A549 (cell line): ENCODE measurements around the gene MYPOP.

Source experiments
- CEBPB ChIP-seq, 2 experiments: fragments of >200 bp in 1 of 2; sonication (Bioruptor Twin) in 1 of 2; formaldehyde crosslinking in 1 of 2; IDR thresholded peaks; 2 replicates each; pipeline ENCODE4 v1.6.1; 2012 to 2016
- CHD4 ChIP-seq: fragments of 200-600 bp; sonication (generic); IDR thresholded peaks from 2 replicates; pipeline ENCODE4 v1.6.1; 2016; ENCODE audit warnings: antibody characterized with exemption, mild to moderate bottlenecking, borderline replicate concordance
- EHMT2 ChIP-seq: fragments of 200-600 bp; sonication (generic); IDR thresholded peaks from 2 replicates; pipeline ENCODE4 v1.6.1; 2016; ENCODE audit warnings: antibody characterized with exemption, low read depth, mild to moderate bottlenecking, moderate library complexity
- EP300 ChIP-seq, 2 experiments: fragments of >200 bp; sonication (Bioruptor Twin); formaldehyde crosslinking; IDR thresholded peaks; 2 replicates in 1 of 2; 3 replicates in 1 of 2; pipeline ENCODE4 v1.6.1; 2016 to 2017
- HOXB13 ChIP-seq: fragments of 250-450 bp; sonication (Bioruptor Pico); IDR thresholded peaks from 2 replicates; pipeline ENCODE4 v1.5.0; 2020; ENCODE audit warnings: low read depth, mild to moderate bottlenecking, moderate library complexity
- MAX ChIP-seq: IDR thresholded peaks from 2 replicates; pipeline ENCODE4 v1.6.1; 2012
- POLR2A ChIP-seq: IDR thresholded peaks from 2 replicates; pipeline ENCODE4 v1.6.1; 2012; ENCODE audit warnings: mild to moderate bottlenecking, low read length
- POLR2AphosphoS2 ChIP-seq: conservative IDR thresholded peaks from 2 replicates; pipeline ENCODE4 v1.6.1; 2012; ENCODE audit warnings: low read length, improper control_type of control experiment, inconsistent platforms
- RAD21 ChIP-seq, 2 experiments: fragments of >200 bp in 1 of 2; sonication (Bioruptor Twin) in 1 of 2; formaldehyde crosslinking in 1 of 2; IDR thresholded peaks in 1 of 2; conservative IDR thresholded peaks in 1 of 2; 2 replicates in 1 of 2; 3 replicates in 1 of 2; pipeline ENCODE4 v1.6.1; 2012 to 2018; ENCODE audit warnings: inconsistent platforms in 1 of 2
- RCOR1 ChIP-seq: fragments of 150-350 bp; IDR thresholded peaks from 2 replicates; pipeline ENCODE4 v1.6.1; 2014; ENCODE audit warnings: antibody characterized with exemption, low read length, low read depth
- TP53 ChIP-seq: fragments of 250-450 bp; sonication (Bioruptor Pico); IDR thresholded peaks from 2 replicates; pipeline ENCODE4 v1.5.0; 2021; ENCODE audit warnings: mild to moderate bottlenecking, moderate library complexity
- TF ChIP-seq, protein P1 (sequence below): fragments of >200 bp; sonication (Bioruptor Twin); formaldehyde crosslinking; IDR thresholded peaks from 3 replicates; pipeline ENCODE4 v1.5.1; 2016
- TF ChIP-seq, protein P2 (sequence below): IDR thresholded peaks from 2 replicates; pipeline ENCODE4 v1.6.1; 2012
- TF ChIP-seq, protein P3 (sequence below): fragments of 200-600 bp; sonication (generic); IDR thresholded peaks from 2 replicates; pipeline ENCODE4 v1.6.1; 2016; ENCODE audit warnings: antibody characterized with exemption, mild to moderate bottlenecking, moderate library complexity

- TF ChIP-seq CEBPB (IDR thresholded peaks at IDR 0.05), result no peak
- TF ChIP-seq, protein P1, sequence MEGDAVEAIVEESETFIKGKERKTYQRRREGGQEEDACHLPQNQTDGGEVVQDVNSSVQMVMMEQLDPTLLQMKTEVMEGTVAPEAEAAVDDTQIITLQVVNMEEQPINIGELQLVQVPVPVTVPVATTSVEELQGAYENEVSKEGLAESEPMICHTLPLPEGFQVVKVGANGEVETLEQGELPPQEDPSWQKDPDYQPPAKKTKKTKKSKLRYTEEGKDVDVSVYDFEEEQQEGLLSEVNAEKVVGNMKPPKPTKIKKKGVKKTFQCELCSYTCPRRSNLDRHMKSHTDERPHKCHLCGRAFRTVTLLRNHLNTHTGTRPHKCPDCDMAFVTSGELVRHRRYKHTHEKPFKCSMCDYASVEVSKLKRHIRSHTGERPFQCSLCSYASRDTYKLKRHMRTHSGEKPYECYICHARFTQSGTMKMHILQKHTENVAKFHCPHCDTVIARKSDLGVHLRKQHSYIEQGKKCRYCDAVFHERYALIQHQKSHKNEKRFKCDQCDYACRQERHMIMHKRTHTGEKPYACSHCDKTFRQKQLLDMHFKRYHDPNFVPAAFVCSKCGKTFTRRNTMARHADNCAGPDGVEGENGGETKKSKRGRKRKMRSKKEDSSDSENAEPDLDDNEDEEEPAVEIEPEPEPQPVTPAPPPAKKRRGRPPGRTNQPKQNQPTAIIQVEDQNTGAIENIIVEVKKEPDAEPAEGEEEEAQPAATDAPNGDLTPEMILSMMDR, result no peak
- TF ChIP-seq, protein P2, sequence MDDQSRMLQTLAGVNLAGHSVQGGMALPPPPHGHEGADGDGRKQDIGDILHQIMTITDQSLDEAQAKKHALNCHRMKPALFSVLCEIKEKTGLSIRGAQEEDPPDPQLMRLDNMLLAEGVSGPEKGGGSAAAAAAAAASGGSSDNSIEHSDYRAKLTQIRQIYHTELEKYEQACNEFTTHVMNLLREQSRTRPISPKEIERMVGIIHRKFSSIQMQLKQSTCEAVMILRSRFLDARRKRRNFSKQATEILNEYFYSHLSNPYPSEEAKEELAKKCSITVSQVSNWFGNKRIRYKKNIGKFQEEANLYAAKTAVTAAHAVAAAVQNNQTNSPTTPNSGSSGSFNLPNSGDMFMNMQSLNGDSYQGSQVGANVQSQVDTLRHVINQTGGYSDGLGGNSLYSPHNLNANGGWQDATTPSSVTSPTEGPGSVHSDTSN, result no peak
- TF ChIP-seq RCOR1, result no peak
- no peak for TF ChIP-seq EP300 (IDR thresholded peaks at IDR 0.05)
- TF ChIP-seq POLR2A, result no peak
- TF ChIP-seq, protein P3, sequence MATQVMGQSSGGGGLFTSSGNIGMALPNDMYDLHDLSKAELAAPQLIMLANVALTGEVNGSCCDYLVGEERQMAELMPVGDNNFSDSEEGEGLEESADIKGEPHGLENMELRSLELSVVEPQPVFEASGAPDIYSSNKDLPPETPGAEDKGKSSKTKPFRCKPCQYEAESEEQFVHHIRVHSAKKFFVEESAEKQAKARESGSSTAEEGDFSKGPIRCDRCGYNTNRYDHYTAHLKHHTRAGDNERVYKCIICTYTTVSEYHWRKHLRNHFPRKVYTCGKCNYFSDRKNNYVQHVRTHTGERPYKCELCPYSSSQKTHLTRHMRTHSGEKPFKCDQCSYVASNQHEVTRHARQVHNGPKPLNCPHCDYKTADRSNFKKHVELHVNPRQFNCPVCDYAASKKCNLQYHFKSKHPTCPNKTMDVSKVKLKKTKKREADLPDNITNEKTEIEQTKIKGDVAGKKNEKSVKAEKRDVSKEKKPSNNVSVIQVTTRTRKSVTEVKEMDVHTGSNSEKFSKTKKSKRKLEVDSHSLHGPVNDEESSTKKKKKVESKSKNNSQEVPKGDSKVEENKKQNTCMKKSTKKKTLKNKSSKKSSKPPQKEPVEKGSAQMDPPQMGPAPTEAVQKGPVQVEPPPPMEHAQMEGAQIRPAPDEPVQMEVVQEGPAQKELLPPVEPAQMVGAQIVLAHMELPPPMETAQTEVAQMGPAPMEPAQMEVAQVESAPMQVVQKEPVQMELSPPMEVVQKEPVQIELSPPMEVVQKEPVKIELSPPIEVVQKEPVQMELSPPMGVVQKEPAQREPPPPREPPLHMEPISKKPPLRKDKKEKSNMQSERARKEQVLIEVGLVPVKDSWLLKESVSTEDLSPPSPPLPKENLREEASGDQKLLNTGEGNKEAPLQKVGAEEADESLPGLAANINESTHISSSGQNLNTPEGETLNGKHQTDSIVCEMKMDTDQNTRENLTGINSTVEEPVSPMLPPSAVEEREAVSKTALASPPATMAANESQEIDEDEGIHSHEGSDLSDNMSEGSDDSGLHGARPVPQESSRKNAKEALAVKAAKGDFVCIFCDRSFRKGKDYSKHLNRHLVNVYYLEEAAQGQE, result no peak
- no peak for TF ChIP-seq POLR2AphosphoS2
- TF ChIP-seq EHMT2, result no peak
- no peak for TF ChIP-seq MAX
- no peak for TF ChIP-seq HOXB13 (CRISPR knock-in tag)
- TF ChIP-seq CHD4, result no peak
- TF ChIP-seq RAD21 (conservative IDR thresholded peaks at IDR 0.05 in 1 of 2, IDR thresholded peaks at IDR 0.05 in 1 of 2), result no peak
- no peak for TF ChIP-seq TP53 (CRISPR knock-in tag)
Measured at GRCh38 chr19:45876161-45876410, 26.3 kb downstream of the MYPOP start.
